ENCODE results near the gene ZFYVE28. TPM values are rescaled to one million over a fixed set of nuclear protein-coding genes. Genes with fewer than 3 reads are reported as not detected.

The ZFYVE28 gene
- total RNA-seq, 2 donors from 2014 or later = 49.4 to 63.6 TPM

GRCh38 chr4:2451036-2451520 lies 32.6 kb upstream of the ZFYVE28 start:
- Mint-ChIP-seq H3K4me3 (no peak overlapping the region), H3K4me1 (no peaks in the 10 kb centered on the region), H3K36me3 (ENCODE audit: low read depth) (no peaks in the 10 kb centered on the region), H3K27me3 (no peaks in the 10 kb centered on the region), H3K27ac (no peak overlapping the region)
- no peak for ATAC-seq
- no peaks in the 10 kb centered on the region for H3K9me3 ChIP-seq (ENCODE audit: control insufficient read depth, low read length, poor library complexity, severe bottlenecking)
- no peak for DNase-seq

GRCh38 chr4:2450394-2451035 lies 32.1 kb upstream of the ZFYVE28 start:
- ATAC-seq (no peak), DNase-seq (no peak)
- Mint-ChIP-seq H3K4me3 (no peak overlapping the region), H3K27me3 (no peaks in the 10 kb centered on the region), H3K27ac (no peak overlapping the region), H3K4me1 (no peaks in the 10 kb centered on the region), H3K36me3 (ENCODE audit: low read depth) (no peaks in the 10 kb centered on the region)
- no peaks in the 10 kb centered on the region for H3K9me3 ChIP-seq (ENCODE audit: control insufficient read depth, low read length, poor library complexity, severe bottlenecking)

DNA sequence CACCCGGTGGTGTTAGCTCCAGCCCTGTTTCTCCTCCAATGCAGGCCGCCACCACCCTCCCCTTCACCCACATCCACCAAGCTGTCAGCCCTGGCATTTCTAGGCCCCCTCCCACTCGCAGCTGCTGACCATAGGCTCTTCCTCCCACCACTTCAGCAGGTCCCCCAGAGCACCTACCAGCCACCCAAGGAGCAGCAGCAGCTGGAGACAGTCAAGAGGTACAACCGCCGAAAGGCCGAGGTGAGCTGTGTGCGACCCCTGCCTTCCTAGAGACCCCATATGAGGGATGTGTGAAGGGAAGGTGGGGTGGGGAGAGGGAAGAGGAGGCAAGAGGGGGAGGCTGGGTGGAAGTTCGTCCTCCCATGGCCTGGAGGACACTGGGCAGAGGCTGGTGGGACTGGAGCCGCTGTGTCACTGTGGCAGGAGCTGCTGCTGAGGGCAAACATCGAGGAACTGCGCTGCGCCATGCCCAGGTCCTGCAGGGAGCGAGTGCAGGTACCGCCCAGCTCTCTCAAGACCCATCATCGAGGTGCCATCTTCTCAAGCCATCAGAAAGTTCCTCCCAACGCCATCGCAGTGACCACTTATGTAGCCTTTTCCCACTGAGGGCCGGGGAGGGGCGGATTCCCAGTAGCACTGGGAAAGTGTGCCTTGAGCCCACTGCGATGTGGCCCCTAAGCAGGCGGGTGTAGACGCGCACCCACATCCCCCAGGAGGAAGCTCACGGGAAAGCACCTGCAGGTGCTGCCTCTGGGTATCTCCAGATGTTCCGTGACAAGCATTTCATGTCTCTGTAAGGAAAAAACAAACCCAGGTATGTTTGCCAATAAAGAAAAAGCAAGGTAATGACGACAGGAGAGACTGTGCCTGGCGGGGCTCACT lies 31.3 kb upstream of the ZFYVE28 start:
- ATAC-seq (no peak), DNase-seq (no peak)
- no peaks in the 10 kb centered on the region for H3K27me3 Mint-ChIP-seq
- no peaks in the 10 kb centered on the region for H3K36me3 Mint-ChIP-seq (ENCODE audit: low read depth)
- no peaks in the 10 kb centered on the region for H3K4me1 Mint-ChIP-seq
- no peak overlapping the region for H3K27ac Mint-ChIP-seq
- H3K4me3 Mint-ChIP-seq = no peak overlapping the region
- H3K9me3 ChIP-seq (ENCODE audit: control insufficient read depth, low read length, poor library complexity, severe bottlenecking) = no peaks in the 10 kb centered on the region

DNA sequence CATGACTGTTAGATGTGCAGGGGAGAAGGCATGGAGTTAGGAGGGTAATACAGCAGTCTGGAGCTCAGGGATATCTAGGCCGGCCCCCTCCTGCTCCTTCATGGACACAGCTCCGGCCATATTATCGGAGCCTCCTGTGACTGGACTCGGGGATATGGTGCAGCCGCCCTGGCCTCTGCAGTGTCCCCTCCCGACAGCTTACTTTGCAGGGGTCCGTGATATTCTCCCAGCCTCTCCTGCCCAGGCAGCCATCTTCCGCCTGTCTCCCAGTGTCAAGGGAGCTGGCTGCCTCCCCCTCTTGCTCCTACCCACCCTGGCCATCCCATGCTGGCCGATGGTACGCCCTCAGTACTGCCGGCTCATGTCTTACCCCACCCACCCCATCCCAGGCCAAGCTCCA lies 30.6 kb upstream of the ZFYVE28 start:
- ATAC-seq (no peak), DNase-seq (no peak)
- H3K36me3 Mint-ChIP-seq (ENCODE audit: low read depth) = no peaks in the 10 kb centered on the region
- no peaks in the 10 kb centered on the region for H3K4me1 Mint-ChIP-seq
- no peaks in the 10 kb centered on the region for H3K9me3 ChIP-seq (ENCODE audit: control insufficient read depth, low read length, poor library complexity, severe bottlenecking)
- H3K4me3 Mint-ChIP-seq = no peak overlapping the region
- no peak overlapping the region for H3K27ac Mint-ChIP-seq
- no peaks in the 10 kb centered on the region for H3K27me3 Mint-ChIP-seq

DNA sequence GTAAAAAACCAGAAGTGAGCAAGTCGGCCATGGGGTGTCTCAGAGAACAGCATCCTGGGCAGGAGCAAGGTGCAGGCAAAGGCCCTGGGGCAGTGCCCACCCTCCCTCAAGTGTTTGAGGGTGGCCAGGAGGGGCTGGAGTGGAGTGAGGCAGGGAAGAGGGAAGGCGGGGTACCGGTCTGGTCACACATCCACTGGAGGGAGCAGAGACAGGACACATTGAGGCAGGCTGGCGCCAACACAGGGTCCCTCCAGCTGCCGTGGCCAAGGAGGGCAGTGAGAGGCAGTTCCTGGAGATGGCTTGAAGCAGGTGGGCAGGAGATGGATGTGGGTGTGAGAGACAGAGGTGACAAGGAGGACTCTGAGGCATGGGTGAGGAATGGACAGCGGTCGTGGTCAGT lies 30.1 kb upstream of the ZFYVE28 start:
- Mint-ChIP-seq H3K27me3 (no peaks in the 10 kb centered on the region), H3K27ac (no peak overlapping the region), H3K36me3 (ENCODE audit: low read depth) (no peaks in the 10 kb centered on the region), H3K4me1 (no peaks in the 10 kb centered on the region), H3K4me3 (no peak overlapping the region)
- no peaks in the 10 kb centered on the region for H3K9me3 ChIP-seq (ENCODE audit: control insufficient read depth, low read length, poor library complexity, severe bottlenecking)
- DNase-seq = no peak
- ATAC-seq = no peak

- no peaks in the 10 kb centered on the region for H3K9me3 ChIP-seq (ENCODE audit: control insufficient read depth, low read length, poor library complexity, severe bottlenecking)
- Mint-ChIP-seq H3K4me3 (no peak overlapping the region), H3K36me3 (ENCODE audit: low read depth) (no peaks in the 10 kb centered on the region), H3K4me1 (no peaks in the 10 kb centered on the region), H3K27ac (no peak overlapping the region), H3K27me3 (no peaks in the 10 kb centered on the region)
- ATAC-seq (no peak), DNase-seq (no peak)
Observed at GRCh38 chr4:2446656-2447564, 28.5 kb upstream of the ZFYVE28 start.

DNA sequence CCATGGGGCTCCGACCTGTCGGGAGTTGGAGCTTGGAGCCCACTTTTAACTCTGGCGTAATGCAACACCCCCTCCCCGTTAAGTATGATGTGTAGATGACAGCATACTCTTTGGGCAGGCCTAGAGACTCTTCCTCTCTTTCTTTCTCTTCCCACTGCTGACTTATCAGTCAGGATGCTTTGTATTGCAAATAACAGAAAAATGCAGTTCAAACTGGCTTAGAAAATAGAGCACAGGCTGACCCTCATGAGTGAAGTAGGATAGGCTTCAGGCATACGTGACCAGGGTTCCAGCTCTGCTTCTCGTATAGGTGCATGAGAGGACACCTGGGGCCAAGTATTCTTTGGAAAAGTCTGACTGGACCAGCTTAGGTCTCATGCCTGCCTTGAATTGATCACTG lies 27.1 kb upstream of the ZFYVE28 start:
- DNase-seq (no peak), ATAC-seq (no peak)
- Mint-ChIP-seq H3K4me1 (peaks cover 3% of the 10 kb centered on the region), H3K4me3 (no peak overlapping the region), H3K27me3 (no peaks in the 10 kb centered on the region), H3K27ac (no peak overlapping the region), H3K36me3 (ENCODE audit: low read depth) (no peaks in the 10 kb centered on the region)
- H3K9me3 ChIP-seq (ENCODE audit: control insufficient read depth, low read length, poor library complexity, severe bottlenecking) = no peaks in the 10 kb centered on the region

GRCh38 chr4:2445130-2445529 lies 26.7 kb upstream of the ZFYVE28 start:
- no peak for DNase-seq
- no peak overlapping the region for H3K4me3 Mint-ChIP-seq

DNA sequence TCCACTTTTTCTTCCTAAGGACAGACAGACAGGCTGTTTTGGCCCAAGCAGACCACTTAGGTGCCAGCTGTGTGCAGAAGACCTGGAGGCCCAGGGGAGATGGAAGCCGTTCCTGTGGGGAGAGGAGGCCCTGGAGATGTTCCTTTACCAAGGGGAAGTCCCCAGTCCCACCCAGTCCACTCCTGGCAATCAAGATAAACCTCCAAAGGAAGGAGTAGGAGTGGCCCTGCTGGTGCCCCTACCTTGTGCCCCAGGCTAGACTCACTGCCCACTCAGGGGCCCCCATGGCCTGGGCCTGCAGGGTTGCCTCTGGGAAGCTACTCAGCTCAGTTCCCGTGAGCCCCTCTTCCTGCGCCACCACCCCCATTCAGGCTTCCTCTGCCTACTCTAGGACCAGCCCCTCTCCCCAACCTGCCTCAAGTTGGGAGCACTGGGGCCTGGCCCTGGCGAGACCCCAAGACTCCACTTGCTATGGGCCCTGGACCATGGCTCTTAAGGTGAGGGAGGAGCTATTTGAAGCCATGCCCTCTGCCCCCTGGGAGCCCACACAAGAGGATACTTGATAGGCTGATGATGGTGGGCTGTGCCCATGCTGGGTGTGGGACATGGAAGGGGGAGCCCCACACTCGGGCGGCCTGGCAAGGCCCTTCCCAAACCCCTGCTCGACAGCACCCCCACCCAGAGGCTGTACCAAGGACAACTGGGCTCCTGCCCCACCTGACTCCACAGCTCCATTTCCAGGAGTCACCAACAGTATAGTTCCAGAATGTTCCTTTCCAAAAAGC lies 25.7 kb upstream of the ZFYVE28 start:
- DNase-seq (no peak), ATAC-seq (no peak)
- Mint-ChIP-seq H3K27ac (no peak overlapping the region), H3K4me3 (no peak overlapping the region), H3K27me3 (no peaks in the 10 kb centered on the region), H3K4me1 (peaks cover 3% of the 10 kb centered on the region), H3K36me3 (ENCODE audit: low read depth) (no peaks in the 10 kb centered on the region)
- no peaks in the 10 kb centered on the region for H3K9me3 ChIP-seq (ENCODE audit: control insufficient read depth, low read length, poor library complexity, severe bottlenecking)

More at GRCh38 chr4:2445130-2445529, 26.7 kb upstream of the ZFYVE28 start:
- no peaks in the 10 kb centered on the region for H3K9me3 ChIP-seq (ENCODE audit: control insufficient read depth, low read length, poor library complexity, severe bottlenecking)
- no peak for ATAC-seq
- Mint-ChIP-seq H3K4me1 (peaks cover 3% of the 10 kb centered on the region), H3K27me3 (no peaks in the 10 kb centered on the region), H3K36me3 (ENCODE audit: low read depth) (no peaks in the 10 kb centered on the region), H3K27ac (no peak overlapping the region)

DNA sequence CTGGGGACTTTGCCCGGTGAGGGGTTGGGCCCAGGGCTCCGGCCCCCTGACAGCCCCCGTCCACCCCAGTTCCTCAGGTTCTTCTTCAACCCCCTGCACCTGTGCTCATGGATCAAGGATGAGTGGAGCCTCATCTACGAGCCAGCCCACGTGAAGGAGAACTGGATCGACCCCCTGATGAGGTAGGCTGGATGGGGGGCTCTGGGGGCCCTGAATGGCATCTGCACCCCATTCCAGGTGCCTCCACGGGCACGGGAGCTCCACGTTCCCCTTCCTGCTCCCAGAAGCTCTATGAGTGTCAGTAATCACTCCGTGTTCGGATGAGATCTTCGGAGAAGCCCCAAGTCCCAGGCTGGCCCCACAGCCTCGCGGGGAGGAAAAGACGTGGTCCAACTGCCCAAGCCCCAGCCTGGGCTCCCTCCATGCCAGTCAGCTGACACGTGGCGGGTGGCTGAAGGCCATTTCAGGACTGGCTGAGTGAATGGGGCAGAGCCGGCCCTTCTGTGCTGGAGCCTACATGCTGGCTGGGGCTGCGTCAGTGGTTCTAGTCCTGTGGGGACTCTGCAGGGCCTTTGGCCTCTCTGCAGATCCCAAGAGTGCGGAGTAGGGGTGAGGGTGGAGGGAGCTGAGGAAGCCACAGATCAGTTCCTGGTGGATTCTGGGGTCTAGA lies 24.8 kb upstream of the ZFYVE28 start:
- no peak for ATAC-seq
- Mint-ChIP-seq H3K4me3 (no peak overlapping the region), H3K27ac (no peak overlapping the region)

DNA sequence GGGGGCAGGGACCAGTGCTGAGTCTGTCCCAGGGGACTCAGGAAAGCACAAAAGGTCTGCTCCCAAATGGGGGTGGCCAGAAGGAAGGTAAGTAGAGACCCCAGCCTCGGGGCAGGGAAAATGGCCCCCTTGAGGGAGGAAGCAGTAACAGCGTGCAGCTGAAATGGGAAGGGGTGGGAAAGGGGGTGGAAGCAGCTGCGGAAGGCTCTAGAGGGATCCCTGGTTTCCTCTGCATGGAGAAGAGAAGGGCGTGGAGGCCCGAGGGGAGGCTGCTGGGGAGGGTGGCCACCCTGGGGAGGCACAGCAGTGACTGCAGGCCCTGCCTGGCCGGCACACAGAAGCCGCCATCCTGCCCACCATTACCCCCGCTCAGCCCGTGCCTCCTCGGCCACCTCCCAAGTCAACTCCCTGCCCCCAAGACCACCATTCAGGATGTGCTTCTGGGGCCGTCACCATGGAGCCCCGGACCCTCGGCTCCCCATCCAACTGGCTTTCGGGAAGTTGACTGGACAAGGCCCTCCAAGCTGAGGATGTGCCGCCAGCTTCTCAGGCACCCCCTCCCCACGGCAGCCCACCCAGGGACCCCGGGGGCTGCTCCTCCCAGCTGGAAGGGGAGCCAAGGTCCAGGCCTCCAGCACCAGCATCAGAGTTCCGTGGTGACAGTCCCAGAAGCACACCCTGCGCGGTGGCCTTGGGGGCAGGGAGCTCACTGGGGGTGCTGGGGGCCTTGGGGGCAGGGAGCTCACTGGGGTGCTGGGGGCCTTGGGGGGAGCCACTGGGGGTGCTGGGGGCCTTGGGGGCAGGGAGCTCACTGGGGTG lies 23.9 kb upstream of the ZFYVE28 start:
- DNase-seq = no peak
- Mint-ChIP-seq H3K4me1 (peaks cover 3% of the 10 kb centered on the region), H3K36me3 (ENCODE audit: low read depth) (no peaks in the 10 kb centered on the region), H3K27ac (no peak overlapping the region), H3K4me3 (no peak overlapping the region), H3K27me3 (no peaks in the 10 kb centered on the region)
- no peaks in the 10 kb centered on the region for H3K9me3 ChIP-seq (ENCODE audit: control insufficient read depth, low read length, poor library complexity, severe bottlenecking)
- ATAC-seq = no peak

More for the DNA sequence above, 24.8 kb upstream of the ZFYVE28 start:
- H3K9me3 ChIP-seq (ENCODE audit: control insufficient read depth, low read length, poor library complexity, severe bottlenecking) = no peaks in the 10 kb centered on the region
- Mint-ChIP-seq H3K27me3 (no peaks in the 10 kb centered on the region), H3K4me1 (peaks cover 3% of the 10 kb centered on the region), H3K36me3 (ENCODE audit: low read depth) (no peaks in the 10 kb centered on the region)
- no peak for DNase-seq
